Testis (tissue), 2 donors: ENCODE measurements around the gene PRR5.

Source experiments
- POLR2A ChIP-seq: fragments of 450-650 bp; IDR thresholded peaks from one replicate; pipeline ENCODE4 v1.6.1; 2017; ENCODE audit warnings: antibody characterized with exemption, mild to moderate bottlenecking, moderate library complexity
- TF ChIP-seq, protein P1 (sequence below), 3 experiments: fragments of 450-650 bp in 2 of 3; fragments of 200-600 bp in 1 of 3; sonication (generic) in 1 of 3; IDR thresholded peaks; one replicate each; pipeline ENCODE4 v1.5.1; 2016 to 2019; ENCODE audit warnings: antibody characterized with exemption in 3 of 3, mild to moderate bottlenecking in 2 of 3, moderate library complexity in 1 of 3

DNA sequence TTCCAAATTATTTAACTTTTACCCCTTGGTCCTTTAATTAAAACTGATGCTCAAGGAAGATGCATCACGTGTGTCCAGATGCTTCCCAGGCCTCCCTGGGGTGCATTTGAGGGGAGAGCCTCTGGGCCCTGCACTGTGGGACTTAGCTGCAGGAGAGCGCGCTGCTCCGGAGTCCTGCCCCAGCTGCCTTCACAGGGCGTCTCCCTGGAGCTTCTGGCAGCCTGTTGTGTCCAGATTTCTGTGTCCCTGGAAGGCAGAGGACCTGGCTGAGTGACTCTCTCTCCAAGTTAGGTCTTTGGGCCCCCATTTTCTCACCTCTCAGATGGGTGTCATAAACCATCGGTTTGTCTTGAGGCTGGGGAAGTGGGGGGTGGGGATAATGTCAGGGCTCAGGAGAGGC, 53.4 kb downstream of the PRR5 start:
- TF ChIP-seq, protein P1, sequence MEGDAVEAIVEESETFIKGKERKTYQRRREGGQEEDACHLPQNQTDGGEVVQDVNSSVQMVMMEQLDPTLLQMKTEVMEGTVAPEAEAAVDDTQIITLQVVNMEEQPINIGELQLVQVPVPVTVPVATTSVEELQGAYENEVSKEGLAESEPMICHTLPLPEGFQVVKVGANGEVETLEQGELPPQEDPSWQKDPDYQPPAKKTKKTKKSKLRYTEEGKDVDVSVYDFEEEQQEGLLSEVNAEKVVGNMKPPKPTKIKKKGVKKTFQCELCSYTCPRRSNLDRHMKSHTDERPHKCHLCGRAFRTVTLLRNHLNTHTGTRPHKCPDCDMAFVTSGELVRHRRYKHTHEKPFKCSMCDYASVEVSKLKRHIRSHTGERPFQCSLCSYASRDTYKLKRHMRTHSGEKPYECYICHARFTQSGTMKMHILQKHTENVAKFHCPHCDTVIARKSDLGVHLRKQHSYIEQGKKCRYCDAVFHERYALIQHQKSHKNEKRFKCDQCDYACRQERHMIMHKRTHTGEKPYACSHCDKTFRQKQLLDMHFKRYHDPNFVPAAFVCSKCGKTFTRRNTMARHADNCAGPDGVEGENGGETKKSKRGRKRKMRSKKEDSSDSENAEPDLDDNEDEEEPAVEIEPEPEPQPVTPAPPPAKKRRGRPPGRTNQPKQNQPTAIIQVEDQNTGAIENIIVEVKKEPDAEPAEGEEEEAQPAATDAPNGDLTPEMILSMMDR (IDR thresholded peaks at IDR 0.05), result no peak
- TF ChIP-seq POLR2A, result no peak
